Stimulated activated CD8-positive, alpha-beta memory T cell treated with anti-CD3 and anti-CD28 coated beads, Interleukin-7, amount 100 ng/mL, for 48 hours (primary cell): ENCODE results near the gene FTL.
A peak's percentile ranks its signal among the peaks of the same experiment; 100 is the strongest.

Source experiments
- DNase-seq, 2 donors: peaks; one replicate each; pipeline ENCODE4 v3.0.0-alpha.2; 2020; ENCODE audit warnings: low read depth in 1 of 2; ENCODE audit errors: extremely low read depth in 1 of 2

Gene FTL

DNA sequence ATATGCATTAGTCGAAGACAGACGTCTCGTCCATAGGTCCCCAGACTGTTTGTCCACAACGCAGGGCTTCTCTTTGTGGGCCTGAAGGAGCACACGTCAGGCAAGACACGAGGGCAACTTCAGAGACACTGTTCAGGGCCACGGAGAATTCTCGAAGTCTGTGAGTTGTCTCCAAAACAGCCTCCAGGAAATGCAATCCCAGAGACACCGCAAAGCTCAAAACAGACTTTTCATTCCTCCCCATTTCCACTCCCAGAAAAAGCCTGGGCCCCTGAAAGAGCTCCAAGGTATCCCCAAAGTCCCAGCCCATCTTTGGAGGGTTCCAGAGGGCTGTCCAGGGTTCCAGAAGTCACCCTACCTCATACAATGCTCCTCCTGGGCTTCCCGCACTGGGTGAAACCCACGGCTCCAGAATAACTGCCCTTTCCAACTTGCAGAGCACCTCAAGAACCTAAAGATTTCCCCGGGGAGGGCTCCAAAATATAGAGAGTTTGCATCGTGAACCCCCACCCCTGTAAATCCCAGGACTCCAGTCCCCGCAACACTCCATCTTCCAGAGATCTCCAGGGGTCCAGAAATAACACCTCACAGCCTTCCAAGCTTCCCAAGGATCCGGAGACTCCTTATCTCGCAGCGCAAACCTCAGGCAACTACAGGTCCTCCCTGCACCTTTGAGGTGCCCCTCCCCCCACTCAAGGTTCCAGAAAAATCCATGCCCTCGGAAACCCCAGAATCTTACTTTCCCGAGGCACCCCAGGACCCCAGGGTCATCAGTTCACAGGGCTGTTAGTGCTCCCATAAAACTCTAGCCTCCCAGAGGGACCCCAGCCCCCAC, 687 bp upstream of the FTL start:
- no peak for DNase-seq

DNA sequence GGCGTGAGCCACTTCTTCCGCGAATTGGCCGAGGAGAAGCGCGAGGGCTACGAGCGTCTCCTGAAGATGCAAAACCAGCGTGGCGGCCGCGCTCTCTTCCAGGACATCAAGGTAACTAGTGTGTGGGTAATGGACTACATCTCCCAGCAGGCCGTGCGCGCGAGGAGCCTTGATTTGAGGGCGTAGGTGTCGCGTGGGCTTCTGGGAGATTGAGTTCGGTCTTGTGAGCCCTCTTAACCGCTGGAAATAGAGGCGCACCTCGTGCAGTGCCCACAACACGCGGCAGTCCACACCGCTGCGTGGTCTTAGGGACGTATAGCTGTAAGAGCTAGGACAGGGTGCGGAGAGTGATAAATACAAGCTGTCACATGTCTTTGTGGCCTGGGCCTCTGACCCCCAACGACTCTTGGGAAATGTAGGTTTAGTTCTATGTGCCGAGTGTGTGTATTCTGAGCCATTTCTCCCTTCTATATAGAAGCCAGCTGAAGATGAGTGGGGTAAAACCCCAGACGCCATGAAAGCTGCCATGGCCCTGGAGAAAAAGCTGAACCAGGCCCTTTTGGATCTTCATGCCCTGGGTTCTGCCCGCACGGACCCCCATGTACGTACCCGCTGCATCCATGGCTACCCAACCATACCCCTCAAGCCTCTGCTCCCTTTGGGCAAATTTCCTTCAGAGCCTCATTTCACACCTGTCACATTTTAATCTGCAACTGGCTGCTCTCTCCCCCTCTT, 864 bp downstream of the FTL start:
- DNase-seq = peak; percentile 64 to 87

DNA sequence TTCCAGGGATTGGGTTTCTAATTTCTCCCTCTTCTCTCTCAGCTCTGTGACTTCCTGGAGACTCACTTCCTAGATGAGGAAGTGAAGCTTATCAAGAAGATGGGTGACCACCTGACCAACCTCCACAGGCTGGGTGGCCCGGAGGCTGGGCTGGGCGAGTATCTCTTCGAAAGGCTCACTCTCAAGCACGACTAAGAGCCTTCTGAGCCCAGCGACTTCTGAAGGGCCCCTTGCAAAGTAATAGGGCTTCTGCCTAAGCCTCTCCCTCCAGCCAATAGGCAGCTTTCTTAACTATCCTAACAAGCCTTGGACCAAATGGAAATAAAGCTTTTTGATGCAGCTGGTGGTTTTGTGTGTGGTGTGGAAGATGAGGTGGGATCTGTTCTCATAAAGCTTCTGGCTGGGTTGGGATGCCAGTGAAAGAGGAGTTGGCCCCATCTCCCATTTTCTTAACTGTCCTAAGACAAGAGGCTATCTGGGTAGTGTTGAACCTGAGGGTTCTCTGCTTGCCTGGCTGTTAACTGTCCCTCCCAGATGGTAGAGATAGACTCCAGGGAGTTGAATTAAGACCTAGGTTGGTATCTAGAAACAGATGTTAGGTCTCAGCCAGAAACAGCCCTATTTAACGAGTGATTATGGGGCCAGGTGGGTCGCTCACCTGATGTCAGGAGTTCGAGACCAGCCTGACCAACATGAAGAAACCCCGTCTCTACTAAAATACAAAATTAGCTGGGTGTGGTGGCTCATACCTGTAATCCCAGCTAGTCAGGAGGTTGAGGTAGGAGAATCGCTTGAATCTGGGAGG, 1.6 kb downstream of the FTL start:
- DNase-seq = no peak

DNA sequence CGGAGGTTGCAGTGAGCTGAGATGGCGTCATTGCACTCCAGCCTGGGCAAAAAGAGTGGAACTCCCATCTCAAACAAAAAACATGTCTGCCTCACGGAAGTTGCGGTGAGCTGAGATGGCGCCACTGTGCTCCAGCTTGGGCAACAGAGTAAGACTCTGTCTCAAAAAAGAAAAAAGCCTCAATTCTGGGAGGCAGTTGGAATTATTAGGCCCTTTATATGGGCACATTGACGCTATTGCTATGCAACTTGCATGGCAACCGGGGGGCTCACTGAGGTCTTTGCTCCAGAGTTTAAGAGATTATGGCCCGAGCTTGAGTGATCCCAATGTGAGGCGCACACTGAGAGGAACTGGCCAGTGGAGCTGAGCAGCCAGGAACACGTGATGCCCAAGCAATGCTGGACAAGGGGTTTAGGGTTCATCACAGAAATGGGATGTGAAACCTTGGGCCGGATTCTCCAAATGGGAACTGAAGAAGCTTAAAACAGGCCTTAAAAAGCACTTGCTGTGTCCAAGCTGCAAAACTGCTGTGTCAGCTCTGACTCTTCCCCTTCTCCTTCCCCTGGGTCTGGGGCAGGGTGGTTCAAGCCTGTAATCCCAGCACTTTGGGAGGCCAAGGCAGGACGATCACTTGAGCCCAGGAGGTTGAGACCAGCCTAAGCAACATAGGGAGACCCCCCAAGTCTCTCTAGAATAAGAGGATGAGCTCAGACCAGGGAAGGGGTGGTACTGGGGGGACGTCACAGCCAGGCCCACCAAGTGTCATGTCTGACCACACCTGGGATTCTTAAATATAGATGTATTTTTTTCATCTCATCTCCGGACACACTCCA, 2.5 kb downstream of the FTL start:
- DNase-seq = no peak

DNA sequence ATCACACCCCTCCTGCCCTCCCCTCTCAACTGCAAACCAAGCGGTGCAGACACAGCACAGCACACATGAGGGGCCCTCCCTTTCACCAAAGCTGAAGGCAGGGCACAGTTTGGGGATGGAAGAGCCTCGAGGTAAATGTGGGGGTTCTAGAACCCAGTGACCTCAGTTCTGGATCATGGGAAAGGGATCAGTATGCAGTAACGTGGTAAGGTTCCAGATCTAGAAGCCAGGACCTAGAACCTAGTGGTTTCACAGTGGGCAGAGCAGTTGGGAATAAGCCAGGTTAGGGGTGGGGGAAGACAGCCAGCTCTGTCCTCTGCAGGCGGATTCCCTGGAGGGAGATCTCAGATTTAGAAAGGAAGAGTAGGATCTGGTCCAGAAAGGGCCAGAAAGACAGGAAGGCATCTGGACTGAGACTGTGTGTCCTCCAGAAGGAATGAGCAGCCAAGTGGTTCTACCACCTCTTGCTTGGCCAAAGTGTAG, 3.1 kb downstream of the FTL start:
- DNase-seq = no peak

DNA sequence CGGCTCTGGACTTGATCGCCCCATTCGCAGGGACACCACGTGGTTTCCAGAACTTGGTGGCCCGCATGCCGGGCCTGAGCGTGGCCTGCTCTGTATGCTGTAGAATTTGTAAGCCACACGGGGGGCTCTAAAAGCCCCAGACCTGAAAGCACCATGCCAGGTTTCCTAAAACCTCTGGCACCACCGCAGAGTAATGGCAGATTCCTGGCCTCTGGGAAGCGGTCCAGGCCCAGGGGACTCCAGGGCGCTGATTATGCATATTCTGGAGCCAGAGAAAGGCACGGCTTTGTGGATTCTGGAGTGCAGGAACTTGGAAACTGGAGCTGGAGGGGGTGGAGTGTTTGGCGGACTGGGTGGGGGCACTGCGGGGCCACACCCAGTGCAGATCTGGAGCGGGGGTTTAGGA, 3.7 kb downstream of the FTL start:
- no peak for DNase-seq

DNA sequence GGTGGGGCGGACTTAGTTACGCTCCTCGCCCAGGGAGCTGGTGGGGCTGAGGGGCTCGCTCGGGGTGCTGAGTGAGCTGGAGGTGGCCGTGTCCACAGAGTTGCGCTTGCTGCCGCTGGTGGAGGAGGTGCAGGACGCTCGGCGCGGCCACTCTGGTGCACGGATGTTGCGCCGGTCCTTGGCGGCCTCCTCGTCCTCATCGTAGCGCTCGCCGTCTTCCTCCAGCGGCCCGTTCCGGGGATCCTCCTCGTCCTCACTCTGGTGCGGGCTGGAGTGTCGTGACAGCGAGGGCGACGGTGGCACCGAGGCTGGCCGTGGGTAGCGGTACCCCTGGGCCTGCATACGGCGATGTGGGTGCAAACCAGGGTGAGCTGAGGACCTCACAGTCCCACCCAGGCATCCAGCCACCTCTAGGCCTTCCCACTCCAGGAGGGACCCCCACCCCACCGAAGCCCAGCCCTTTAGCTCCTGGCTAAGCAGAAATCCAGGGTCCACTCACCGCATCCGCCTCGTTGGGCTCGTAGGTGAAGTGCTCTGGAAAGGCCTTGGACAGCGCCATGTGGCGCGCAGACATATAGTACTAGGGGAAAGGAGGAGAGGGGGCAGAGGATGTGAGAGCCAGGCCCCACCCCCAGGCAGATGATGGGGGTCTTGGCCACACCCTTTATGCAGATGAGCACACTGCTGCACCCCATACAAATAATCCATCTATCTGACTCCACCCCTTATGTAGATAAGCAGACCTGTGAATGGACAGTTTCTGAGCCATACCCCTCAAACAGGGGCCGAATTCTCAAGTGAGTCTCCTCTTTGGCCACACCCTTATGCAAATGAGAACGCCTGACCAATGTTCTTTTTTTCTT, 4.4 kb downstream of the FTL start:
- no peak for DNase-seq

DNA sequence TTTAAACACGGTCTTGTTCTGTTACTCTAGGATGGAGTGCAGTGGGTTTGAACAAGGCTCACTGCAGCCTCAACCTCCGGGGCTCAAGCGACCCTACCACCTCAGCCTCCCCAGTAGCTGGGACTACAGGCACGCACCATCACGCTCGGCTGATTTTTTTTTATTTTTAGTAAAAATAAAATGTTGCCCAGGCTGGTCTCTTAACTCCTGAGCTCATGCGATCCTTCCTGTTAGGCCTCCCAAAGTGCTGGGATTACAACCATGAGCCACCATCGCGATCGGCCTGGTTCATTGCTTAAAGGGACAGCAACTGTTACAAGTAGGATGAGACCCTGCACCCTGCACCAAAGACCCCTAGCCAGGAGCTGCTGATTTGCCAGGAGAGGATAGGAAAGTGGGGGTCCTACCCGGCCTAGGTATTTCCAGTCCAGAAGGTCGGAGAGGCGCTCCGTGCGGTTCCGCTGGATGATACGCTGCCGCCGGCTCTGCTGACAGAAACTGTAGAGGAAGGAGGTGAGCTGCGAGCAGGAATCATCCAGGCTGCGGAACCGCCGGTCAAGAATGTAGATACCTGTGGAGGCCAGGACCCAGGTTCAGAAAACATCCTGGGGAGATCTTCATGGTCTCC, 5.1 kb downstream of the FTL start:
- DNase-seq = no peak

DNA sequence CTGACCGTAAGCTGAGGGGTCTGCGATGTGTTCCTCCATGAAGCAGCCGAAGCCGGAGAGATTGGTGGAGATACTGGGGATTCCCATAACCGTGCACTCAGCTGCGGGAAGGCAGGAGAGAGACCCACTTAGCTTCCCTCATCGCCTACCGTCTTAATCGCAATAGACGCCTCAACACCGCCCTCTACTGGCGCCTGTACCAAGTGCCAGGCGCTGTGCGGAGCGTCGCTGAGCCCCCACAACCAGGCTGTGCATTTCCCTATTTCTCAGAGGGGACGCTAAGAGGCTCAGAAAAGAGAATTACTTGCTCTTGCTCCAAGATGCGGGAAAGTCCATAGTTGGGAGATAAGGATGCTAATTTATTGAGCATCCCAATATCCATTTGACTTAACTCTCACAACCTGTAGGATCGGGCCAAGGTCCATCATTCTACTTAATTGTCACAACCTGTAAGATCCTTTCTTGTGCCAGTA, 5.8 kb downstream of the FTL start:
- peak in 1 of 2 donors; percentile 69 for DNase-seq

DNA sequence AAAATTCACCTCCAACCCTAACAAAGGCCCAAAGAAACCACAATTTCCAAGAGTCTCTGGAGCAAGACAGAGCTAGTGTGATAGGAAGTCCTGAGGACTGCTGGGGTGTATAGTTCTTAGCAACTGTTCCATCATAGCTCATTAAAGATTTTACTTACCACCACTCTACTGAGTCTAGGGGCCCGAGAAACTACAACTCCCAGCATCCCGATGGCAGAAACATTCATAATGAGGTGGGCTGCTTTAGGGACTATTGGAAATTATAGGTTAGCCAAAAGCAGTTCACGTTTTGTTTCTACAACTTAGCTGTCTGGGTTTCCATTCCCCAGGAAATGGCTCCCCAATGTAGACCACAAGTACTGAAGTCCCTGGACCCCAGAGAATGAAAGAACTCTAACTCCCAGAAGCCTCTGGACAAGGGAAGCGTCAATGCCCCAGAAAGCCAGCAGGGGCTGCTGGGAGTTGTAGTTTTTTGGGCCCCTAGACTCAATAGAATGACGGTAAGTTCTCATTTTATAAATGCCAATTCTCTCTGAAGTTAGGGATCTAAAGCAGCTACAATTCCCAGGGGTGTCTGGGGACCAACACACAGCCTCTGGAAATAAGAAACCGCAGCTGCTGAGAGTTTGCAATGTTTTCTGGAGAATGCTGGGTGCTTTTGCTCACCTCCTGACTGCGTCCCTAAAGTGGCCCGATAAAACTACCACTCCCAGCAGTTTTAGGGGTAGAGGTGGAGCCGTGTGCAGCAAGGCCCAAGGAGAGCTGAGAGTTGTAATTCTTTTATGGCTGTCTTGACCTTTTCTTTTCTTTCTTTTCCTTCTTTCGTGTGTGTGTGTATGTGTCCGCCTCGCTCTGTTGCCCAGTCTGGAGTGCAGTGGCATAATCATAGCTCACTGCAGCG, 11.1 kb downstream of the FTL start:
- DNase-seq = no peak

DNA sequence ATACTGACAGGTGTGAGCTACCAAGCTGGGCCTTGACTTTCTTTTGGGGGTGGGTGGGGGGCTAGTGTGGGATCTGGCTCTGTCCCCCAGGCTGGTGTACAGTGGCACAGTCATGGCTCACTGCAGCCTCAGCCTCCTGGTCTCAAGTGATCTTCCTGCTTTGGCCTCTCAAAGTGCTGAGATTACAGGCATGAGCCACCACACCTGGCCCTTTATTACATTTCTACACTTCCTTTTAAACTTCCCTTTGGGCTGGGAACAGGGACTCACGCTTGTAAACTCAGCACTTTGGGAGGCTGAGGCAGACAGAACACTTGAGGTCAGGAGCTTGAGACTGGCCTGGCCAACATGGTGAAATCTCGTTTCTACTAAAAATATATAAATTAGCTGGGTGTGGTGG, 12.0 kb downstream of the FTL start:
- DNase-seq = no peak

DNA sequence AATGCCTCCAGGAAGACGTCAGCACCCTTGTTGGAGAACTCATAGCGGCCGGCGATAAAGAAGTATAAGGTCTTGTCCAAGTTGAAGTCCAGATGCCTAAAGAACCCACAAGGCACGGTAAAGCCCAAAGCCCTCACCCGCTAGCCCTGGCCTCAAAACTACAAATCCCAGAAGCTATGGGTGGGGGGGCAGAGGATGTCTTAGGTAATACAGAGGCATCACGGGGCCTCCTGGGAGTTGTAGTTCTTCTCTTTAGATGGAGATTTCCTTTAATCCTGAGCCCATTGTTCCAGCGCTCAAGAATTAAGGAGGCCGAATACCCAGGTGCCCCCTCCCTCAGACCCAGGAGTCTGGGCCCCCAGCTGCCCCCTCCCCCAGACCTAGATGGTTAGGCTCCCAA, 17.2 kb downstream of the FTL start:
- DNase-seq = no peak

DNA sequence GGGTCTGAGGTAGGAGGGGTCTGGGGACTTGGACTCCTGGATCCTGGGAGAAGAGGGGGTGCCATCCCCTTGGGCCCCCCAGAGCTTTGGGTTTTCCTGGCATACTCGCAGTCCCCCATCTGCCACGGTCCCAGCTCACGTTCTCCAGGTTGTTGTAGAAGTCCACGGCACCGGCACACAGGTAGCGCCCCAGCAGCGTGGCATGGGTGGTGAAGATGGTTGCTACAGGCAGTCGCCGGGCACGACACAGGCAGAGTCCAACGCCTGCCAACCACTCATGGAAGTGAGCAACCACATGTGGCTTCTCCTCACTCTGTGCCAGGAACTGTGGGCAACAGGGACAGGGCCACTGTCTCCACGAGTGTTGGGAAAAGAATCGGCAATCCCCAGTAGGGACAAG, 20.6 kb downstream of the FTL start:
- DNase-seq = no peak

DNA sequence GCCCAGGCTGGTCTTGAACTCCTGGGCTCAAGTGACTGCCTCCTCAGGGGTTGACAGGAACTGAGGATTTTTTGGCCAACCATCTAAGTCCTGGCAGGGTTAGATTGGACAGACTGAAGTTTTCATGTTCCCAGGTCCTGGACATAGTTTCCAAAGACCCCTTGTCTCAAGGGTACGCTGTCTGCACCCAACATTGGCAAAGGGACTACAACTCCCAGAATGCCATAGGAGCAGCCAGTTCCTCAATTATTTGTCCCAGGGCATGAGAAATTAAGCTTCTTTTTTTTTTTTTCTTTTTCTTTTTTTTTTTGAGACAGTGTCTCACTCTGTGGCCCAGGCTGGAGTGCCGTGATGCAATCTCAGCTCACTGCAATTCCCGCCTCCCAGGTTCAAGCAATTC, 21.1 kb downstream of the FTL start:
- DNase-seq = no peak

DNA sequence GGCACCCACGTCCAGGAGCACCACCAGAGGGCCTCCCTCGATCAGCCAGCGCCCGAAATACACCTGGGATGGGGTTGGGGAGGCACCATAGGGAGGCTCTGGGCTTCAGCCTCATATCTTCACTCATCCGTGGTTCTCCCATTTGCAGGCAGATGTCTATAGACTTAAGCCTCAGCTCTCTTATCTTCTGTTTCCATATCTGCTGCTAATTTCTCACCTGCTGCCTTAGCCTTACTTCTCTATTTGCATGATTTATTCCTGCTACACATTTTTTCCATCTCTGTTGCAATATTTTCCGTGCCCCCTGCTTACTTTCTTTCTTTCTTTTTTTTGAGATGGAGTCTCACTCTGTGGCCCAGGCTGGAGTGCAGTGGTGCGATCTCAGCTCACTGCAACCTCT, 22.2 kb downstream of the FTL start:
- DNase-seq = no peak

DNA sequence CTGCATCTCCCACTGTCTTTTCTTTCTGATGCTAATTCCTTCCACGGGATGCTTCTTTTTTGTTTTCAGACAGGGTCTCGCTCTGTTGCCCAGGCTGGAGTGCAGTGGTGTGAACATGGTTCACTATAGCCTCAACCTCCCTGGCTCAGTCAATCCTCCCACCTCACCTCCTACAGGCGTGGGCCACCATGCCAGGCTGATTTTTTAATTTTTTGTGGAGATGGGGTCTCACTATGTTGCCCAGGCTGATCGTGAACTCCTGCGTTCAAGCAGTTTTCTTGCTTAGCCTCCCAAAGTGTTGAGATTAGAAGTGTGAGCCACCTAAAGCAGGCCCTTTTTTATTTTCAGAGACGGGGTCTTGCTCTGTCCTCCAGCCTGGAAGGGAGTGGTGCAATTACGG, 23.2 kb downstream of the FTL start:
- no peak for DNase-seq

DNA sequence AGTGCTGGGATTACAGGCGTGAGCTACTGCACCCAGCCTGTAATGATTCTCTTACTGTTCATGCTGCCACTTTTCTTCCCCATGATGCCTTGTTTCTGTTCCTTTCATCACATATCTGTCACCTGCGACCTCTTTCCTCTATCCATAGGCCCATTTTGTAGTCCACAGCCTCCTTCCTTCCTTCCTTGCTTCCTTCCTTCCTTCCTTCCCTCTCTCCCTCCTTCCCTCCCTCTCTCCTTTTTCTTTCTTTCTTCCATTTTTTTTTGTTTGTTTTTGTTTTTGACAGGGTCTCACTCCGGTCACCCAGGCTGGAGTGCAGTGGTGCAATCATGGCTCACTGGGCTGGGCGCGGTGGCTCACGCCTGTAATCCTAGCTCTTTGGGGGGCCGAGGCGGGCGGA, 23.8 kb downstream of the FTL start:
- DNase-seq = no peak

DNA sequence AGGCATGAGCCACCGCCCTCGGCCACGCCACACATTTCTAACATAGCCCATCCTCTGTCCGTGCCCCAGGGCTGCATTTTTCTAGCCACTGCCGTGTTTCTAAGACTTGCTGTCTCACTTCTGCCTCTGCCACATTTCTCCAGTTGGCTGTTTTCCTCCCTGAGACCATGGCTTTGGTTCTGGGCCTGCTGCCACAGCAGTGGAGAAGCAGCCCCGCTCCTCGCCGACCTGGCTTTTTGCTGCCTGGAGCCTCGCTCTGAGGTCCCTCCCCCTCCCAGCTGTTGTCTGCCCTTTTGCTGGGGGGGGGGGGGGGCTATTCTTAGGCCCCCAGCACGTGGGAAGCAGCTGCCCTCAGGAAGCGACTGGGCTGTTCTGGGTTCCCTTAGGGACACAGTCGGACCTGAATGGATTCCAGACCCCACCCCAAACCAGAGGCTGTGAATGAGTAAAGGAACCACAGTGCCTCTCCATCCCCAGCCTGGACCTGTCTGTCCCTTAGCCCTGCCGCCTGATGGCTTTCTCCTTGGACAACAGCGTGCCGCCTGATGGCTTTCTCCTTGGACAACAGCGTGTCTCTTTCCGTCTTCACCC, 24.7 kb downstream of the FTL start:
- DNase-seq = no peak
